HepG2 (cell line): ENCODE data around the gene IGFALS. TPM values are rescaled to one million over a fixed set of nuclear protein-coding genes. Genes with fewer than 3 reads are reported as not detected.

Source experiments
- FOXP1 ChIP-seq, 2 experiments: fragments of 450-650 bp in 1 of 2; IDR thresholded peaks; 2 replicates each; pipeline ENCODE4 v1.6.1; 2017 to 2018; ENCODE audit warnings: antibody characterized with exemption in 1 of 2
- LCORL ChIP-seq, 2 experiments: fragments of 450-650 bp in 1 of 2; sonication (generic) in 1 of 2; formaldehyde crosslinking in 1 of 2; IDR thresholded peaks; 2 replicates each; pipeline versions ENCODE4 v1.5.0 to v1.6.1; 2017 to 2020; ENCODE audit warnings: antibody characterized with exemption in 1 of 2, missing genetic modification reagents in 1 of 2
- NFE2L2 ChIP-seq: fragments of 150-350 bp; IDR thresholded peaks from 2 replicates; pipeline ENCODE4 v1.6.1; 2014; ENCODE audit warnings: low read length
- PRDM10 ChIP-seq: sonication (generic); formaldehyde crosslinking; IDR thresholded peaks from 2 replicates; pipeline ENCODE4 v1.4.0; 2020; ENCODE audit warnings: low read depth, missing genetic modification reagents
- SCMH1 ChIP-seq: sonication (generic); formaldehyde crosslinking; IDR thresholded peaks from 2 replicates; pipeline ENCODE4 v1.9.0; 2021; ENCODE audit warnings: missing genetic modification reagents, mild to moderate bottlenecking, borderline replicate concordance
- STAT5B ChIP-seq: sonication (generic); formaldehyde crosslinking; IDR thresholded peaks from 2 replicates; pipeline ENCODE4 v1.4.0; 2020; ENCODE audit warnings: missing genetic modification reagents
- ZFYVE20 ChIP-seq: sonication (generic); formaldehyde crosslinking; IDR thresholded peaks from 2 replicates; pipeline ENCODE4 v1.8.0; 2023; ENCODE audit warnings: low read depth, mild to moderate bottlenecking, moderate library complexity, missing genetic modification reagents, borderline replicate concordance
- ZHX2 ChIP-seq, 2 experiments: sonication (generic) in 1 of 2; formaldehyde crosslinking in 1 of 2; IDR thresholded peaks; 2 replicates each; pipeline versions ENCODE4 v1.6.1 to v1.9.0; 2014 to 2022; ENCODE audit warnings: antibody characterized with exemption in 1 of 2, borderline replicate concordance in 1 of 2, inconsistent platforms in 1 of 2, low read depth in 1 of 2, missing genetic modification reagents in 1 of 2
- ZNF121 ChIP-seq: sonication (generic); formaldehyde crosslinking; IDR thresholded peaks from 2 replicates; pipeline ENCODE4 v1.5.0; 2020; ENCODE audit warnings: mild to moderate bottlenecking, missing genetic modification reagents
- ZNF136 ChIP-seq: sonication (generic); formaldehyde crosslinking; IDR thresholded peaks from 2 replicates; pipeline ENCODE4 v1.8.1; 2022; ENCODE audit warnings: low read depth, mild to moderate bottlenecking, moderate library complexity, missing genetic modification reagents
- ZNF446 ChIP-seq: sonication (generic); formaldehyde crosslinking; IDR thresholded peaks from 2 replicates; pipeline ENCODE4 v1.5.0; 2020; ENCODE audit warnings: mild to moderate bottlenecking, missing genetic modification reagents
- ZNF564 ChIP-seq: sonication (generic); formaldehyde crosslinking; IDR thresholded peaks from 2 replicates; pipeline ENCODE4 v1.8.1; 2023; ENCODE audit warnings: mild to moderate bottlenecking, missing genetic modification reagents
- ZNF670 ChIP-seq: sonication (generic); formaldehyde crosslinking; IDR thresholded peaks from 2 replicates; pipeline ENCODE4 v1.8.0; 2022; ENCODE audit warnings: mild to moderate bottlenecking, missing genetic modification reagents, borderline replicate concordance
- ZNF746 ChIP-seq: sonication (generic); formaldehyde crosslinking; IDR thresholded peaks from 2 replicates; pipeline ENCODE4 v1.8.0; 2022; ENCODE audit warnings: mild to moderate bottlenecking, missing genetic modification reagents
- ZNF839 ChIP-seq: sonication (generic); formaldehyde crosslinking; IDR thresholded peaks from 2 replicates; pipeline ENCODE4 v1.4.0; 2020; ENCODE audit warnings: missing genetic modification reagents, mild to moderate bottlenecking, borderline replicate concordance
- polyA plus RNA-seq, 8 experiments: library from polyadenylated mRNA; depleted of rRNA in 3 of 8; stranded (reverse) in 7 of 8; unstranded in 1 of 8; fragments of >200 nt; fragmentation: Illumina TruSeq in 4 of 8; extraction: Trizol in 4 of 8; gene quantifications; 2 replicates each; pipeline versions ENCODE4 v1.2.1 to v1.2.3, GENCODE V29; 2011 to 2016; ENCODE audit warnings: low read depth in 4 of 8, missing spikeins in 1 of 8, mixed read lengths in 1 of 8; ENCODE audit not compliant: insufficient read depth in 1 of 8
- total RNA-seq, 5 experiments: library from RNA; depleted of rRNA; stranded (reverse); fragments of >200 nt; fragmentation: Illumina TruSeq; extraction: Trizol; gene quantifications; 2 replicates each; pipeline ENCODE4 v1.2.3, GENCODE V29; 2016; ENCODE audit warnings: low read depth in 1 of 5
- TF ChIP-seq, protein P1 (sequence below): sonication (generic); formaldehyde crosslinking; IDR thresholded peaks from 2 replicates; pipeline ENCODE4 v1.5.1; 2020; ENCODE audit warnings: mild to moderate bottlenecking, missing genetic modification reagents, moderate library complexity

The IGFALS gene
- total and polyA plus RNA-seq, 2 of the 13 experiments (the other 11 are each of a cell fraction or from before 2014, with no cell fraction given), result 0.34 to 2.4 TPM

GRCh38 chr16:1772908-1773702, 20.4 kb downstream of the IGFALS start, which contains the start of gene MRPS34 (continued):
- TF ChIP-seq, protein P1, sequence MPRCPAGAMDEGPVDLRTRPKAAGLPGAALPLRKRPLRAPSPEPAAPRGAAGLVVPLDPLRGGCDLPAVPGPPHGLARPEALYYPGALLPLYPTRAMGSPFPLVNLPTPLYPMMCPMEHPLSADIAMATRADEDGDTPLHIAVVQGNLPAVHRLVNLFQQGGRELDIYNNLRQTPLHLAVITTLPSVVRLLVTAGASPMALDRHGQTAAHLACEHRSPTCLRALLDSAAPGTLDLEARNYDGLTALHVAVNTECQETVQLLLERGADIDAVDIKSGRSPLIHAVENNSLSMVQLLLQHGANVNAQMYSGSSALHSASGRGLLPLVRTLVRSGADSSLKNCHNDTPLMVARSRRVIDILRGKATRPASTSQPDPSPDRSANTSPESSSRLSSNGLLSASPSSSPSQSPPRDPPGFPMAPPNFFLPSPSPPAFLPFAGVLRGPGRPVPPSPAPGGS, result no peak; the same call in 1 of the 2 replicates
- TF ChIP-seq ZHX2 (IDR thresholded peaks at IDR 0.05; ENCODE audit: low read depth), result peak; percentile 78; the same call in 1 of the 2 replicates
- TF ChIP-seq ZHX2 (CRISPR knock-in tag; IDR thresholded peaks at IDR 0.05; ENCODE audit: borderline replicate concordance), result no peak
- peak; percentile 86 for TF ChIP-seq ZNF564
- TF ChIP-seq SCMH1 (CRISPR knock-in tag), result no peak
- no peak for TF ChIP-seq LCORL (IDR thresholded peaks at IDR 0.05)
- peak; percentile 74 for TF ChIP-seq LCORL (CRISPR knock-in tag; IDR thresholded peaks at IDR 0.05)
- TF ChIP-seq FOXP1 (IDR thresholded peaks at IDR 0.05), result no peak
- TF ChIP-seq FOXP1 (CRISPR knock-in tag; IDR thresholded peaks at IDR 0.05), result no peak
- TF ChIP-seq ZFYVE20 (CRISPR knock-in tag), result no peak
- TF ChIP-seq ZNF446 (CRISPR knock-in tag), result 0 out of 2 replicates have a peak, but pooled peaks have one; percentile 40
- TF ChIP-seq NFE2L2, result no peak
- peak; percentile 80; the same call in 1 of the 2 replicates for TF ChIP-seq ZNF839
- peak; percentile 34; the same call in 1 of the 2 replicates for TF ChIP-seq ZNF136 (CRISPR knock-in tag)
- no peak for TF ChIP-seq ZNF121 (CRISPR knock-in tag)
- peak; percentile 37; the same call in 1 of the 2 replicates for TF ChIP-seq PRDM10 (CRISPR knock-in tag)
- TF ChIP-seq STAT5B, result 0 out of 2 replicates have a peak, but pooled peaks have one; percentile 48
- peak; percentile 71; the same call in 1 of the 2 replicates for TF ChIP-seq ZNF746
- TF ChIP-seq ZNF670, result peak; percentile 67
